Brain microvascular endothelial cell (primary cell): ENCODE results near the gene NPY4R2.
"Not testable (repeated sequence)": the region's sequence is repeated elsewhere in the genome, so short reads cannot be mapped to it uniquely, and the experiment has no call there.

Experiments
- DNase-seq: peaks from one replicate; pipeline ENCODE4 v3.0.0-alpha.2; 2020
- H3K27ac ChIP-seq: fragments of 250-450 bp; sonication (Bioruptor Pico); 2 replicates; pipeline ENCODE4 v1.5.1; 2020; ENCODE audit warnings: mild to moderate bottlenecking, moderate library complexity
- H3K27me3 ChIP-seq: fragments of 250-450 bp; sonication (Bioruptor Pico); replicated peaks from 2 replicates; pipeline ENCODE4 v1.5.1; 2020; ENCODE audit warnings: mild to moderate bottlenecking
- H3K36me3 ChIP-seq: fragments of 250-450 bp; sonication (Bioruptor Pico); replicated peaks from 2 replicates; pipeline ENCODE4 v1.5.1; 2020; ENCODE audit warnings: mild to moderate bottlenecking
- H3K4me3 ChIP-seq: 2 replicates; pipeline ENCODE4 v1.5.1; 2011; ENCODE audit warnings: low read depth, mild to moderate bottlenecking, control low read depth, low read length, moderate library complexity
- in situ Hi-C: cut with HindIII; loops from 2 replicates; pipeline ENCODE4 v1.10.0; 2017; ENCODE audit warnings: low sequenced_read_pairs, low pct_ligation_motif_present
- TF ChIP-seq, protein P1 (sequence below): IDR thresholded peaks from 2 replicates; pipeline ENCODE4 v1.5.1; 2011; ENCODE audit warnings: low read depth, mild to moderate bottlenecking, moderate library complexity, low read length, control low read depth, inconsistent platforms; ENCODE audit errors: missing control alignments

NPY4R2 gene

DNA sequence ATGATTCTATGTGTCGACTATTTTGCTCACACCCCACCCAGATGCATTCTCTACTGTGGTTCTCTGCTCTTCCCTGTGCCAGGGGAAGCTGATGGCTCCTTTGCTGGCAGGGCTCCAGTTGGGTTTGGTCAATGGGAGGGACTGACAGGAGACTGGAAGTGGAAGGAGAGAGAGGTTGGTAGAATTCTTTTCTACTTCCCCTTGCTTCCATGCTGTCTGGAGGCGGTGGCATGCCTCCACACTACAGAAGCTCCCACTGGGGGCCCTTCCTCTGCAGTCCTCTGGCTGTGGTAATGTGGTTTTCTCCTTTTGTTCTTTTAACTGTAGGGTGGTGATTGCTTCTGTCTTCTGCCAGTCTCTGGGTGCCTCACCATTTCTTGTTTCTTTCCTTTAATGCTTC is 4.4 kb upstream of the NPY4R2 start:
- H3K27me3 ChIP-seq, H3K4me3 ChIP-seq, H3K27ac ChIP-seq, H3K36me3 ChIP-seq, DNase-seq, in situ Hi-C loops: not testable (repeated sequence)

DNA sequence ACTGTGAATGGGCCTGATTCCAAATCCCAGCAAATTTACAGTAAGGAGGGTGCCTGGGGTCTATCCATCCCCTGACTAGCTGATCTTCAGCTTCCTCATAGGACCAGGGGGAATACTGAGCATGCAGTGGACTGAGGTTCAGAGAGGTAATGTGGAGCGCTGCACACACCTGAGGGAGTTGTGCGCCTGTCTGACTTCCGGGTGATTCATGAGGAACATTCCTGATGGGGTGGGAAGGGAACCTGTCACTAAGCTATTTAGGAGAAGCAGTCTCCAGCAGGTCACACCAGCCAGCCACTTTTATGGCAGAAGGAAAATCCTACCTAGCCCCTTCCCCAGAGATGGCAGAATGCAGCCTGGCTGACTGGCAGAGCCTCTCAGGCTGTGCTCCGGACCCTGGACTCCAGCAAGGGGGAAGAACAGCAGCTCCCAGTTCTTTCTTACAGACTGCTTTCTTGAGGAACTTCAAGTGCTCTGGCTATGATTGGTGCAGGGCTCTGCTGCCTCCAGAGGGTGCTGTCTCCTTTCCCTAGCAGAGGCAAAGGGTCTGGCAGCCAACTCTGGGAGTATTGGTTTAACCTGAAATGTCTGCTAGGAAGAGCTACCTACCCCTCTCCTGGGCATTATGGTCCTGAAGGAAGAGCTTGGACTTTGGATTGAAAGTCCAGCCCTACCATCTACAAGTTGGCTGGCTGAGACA is 2.5 kb upstream of the NPY4R2 start:
- TF ChIP-seq, protein P1, sequence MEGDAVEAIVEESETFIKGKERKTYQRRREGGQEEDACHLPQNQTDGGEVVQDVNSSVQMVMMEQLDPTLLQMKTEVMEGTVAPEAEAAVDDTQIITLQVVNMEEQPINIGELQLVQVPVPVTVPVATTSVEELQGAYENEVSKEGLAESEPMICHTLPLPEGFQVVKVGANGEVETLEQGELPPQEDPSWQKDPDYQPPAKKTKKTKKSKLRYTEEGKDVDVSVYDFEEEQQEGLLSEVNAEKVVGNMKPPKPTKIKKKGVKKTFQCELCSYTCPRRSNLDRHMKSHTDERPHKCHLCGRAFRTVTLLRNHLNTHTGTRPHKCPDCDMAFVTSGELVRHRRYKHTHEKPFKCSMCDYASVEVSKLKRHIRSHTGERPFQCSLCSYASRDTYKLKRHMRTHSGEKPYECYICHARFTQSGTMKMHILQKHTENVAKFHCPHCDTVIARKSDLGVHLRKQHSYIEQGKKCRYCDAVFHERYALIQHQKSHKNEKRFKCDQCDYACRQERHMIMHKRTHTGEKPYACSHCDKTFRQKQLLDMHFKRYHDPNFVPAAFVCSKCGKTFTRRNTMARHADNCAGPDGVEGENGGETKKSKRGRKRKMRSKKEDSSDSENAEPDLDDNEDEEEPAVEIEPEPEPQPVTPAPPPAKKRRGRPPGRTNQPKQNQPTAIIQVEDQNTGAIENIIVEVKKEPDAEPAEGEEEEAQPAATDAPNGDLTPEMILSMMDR: peak; percentile 17
- H3K27me3 ChIP-seq, H3K4me3 ChIP-seq, H3K36me3 ChIP-seq, in situ Hi-C loops, H3K27ac ChIP-seq: not testable (repeated sequence)
- DNase-seq: peak; percentile 20

DNA sequence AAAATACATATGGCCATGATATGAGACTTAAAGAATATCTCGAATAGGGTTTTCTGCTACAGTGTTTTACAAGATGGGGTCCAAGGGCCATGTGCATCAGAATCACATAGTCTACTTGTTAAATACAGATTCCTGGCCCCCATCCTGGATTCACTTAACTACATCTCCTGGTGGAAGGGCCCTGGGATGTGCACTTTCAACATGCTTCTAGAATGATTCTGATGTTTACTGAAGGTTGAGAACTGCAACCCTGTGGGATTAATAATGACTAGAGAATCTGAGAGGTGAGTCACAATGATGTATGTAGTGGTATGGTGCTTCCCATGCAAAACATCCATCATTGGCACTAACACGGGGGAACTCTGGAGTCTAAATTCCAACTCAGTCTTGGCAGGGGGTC is 2.1 kb downstream of the NPY4R2 start:
- H3K27ac ChIP-seq, H3K27me3 ChIP-seq, in situ Hi-C loops, H3K4me3 ChIP-seq, H3K36me3 ChIP-seq: not testable (repeated sequence)
- DNase-seq: peak; percentile 92

DNA sequence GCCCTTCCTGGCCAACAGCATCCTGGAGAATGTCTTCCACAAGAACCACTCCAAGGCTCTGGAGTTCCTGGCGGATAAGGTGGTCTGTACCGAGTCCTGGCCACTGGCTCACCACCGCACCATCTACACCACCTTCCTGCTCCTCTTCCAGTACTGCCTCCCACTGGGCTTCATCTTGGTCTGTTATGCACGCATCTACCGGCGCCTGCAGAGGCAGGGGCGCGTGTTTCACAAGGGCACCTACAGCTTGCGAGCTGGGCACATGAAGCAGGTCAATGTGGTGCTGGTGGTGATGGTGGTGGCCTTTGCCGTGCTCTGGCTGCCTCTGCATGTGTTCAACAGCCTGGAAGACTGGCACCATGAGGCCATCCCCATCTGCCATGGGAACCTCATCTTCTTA is 4.0 kb downstream of the NPY4R2 start:
- in situ Hi-C loops: not testable (repeated sequence)

DNA sequence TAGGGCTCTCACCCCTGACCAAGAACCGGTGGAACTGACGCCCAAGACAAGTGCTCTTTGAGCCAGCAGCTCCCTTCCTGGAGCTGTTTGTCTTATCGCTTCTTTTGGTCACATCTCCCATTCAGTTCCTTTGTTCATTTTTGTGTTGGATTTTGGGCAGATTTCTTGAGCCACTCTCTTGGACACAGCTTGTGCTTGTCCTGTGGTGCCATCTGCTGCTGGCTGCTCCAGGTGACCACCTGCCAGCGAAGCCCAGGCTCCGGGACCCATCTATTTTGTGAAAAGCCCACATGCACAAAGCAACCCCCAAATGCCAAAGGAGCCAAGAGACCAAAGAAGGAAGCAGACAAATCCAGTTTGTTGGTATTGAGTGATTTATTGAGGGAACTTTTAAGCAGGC is 6.2 kb downstream of the NPY4R2 start:
- H3K27me3 ChIP-seq, H3K4me3 ChIP-seq, H3K36me3 ChIP-seq, H3K27ac ChIP-seq, DNase-seq, in situ Hi-C loops: not testable (repeated sequence)

More for the DNA sequence above, 4.0 kb downstream of the NPY4R2 start:
- H3K27ac ChIP-seq, H3K27me3 ChIP-seq, DNase-seq, H3K4me3 ChIP-seq, H3K36me3 ChIP-seq: not testable (repeated sequence)

DNA sequence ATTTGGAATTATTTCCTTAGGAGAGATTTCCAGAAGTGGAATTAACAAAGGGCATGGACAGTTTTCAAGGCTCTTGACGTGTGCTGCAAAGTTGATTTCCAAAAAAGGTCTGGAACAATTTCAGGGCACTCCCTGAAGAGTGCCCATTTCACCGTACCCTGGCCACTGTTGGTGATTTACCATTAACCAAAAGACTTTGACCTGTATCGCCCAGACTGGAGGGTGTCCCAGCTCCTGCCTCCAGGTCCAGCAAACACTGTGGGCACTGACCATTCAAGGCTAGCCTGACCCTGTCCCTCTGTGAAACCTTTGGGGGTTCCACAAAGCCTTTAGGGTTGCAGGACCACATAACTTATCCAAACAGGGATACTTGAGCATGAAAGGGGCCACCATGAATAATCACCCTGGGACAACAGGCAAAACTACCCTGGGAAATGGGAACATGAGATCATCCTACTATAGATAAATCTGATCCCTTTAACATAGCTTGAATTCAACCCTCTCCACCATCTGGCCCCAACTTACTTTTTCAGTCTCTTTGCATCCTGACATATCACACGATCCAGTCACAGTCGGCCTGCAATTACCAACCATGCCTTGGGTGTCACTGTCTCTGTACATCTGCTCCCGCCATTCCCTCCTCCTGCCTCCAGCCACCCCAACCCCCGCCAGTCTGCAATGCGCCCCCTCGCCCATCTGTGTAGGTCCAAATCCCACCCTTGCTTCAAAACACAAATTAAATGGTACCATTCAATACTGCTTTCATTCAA is 8.9 kb downstream of the NPY4R2 start:
- H3K4me3 ChIP-seq, H3K36me3 ChIP-seq, H3K27me3 ChIP-seq, H3K27ac ChIP-seq, DNase-seq, in situ Hi-C loops: not testable (repeated sequence)

DNA sequence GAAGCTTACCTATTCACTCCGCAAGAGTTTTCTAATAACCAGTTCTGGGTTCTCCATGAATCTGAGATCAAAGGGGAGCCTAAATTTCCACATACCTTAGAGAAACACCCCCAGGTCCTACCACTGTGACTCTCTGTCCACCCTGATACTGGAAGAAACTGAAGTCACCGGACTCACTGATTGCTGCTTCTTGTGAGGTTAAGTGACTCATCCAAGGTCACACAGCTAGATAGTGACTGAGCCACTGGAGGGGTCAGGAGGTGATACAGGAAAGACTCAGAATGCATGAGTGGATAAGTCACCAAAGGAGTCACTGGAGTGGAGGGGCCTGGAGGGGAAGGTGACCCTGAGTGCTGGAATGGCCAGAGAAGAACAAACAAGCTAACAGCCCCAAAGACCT is 9.8 kb downstream of the NPY4R2 start:
- H3K36me3 ChIP-seq, H3K4me3 ChIP-seq, DNase-seq, in situ Hi-C loops, H3K27ac ChIP-seq, H3K27me3 ChIP-seq: not testable (repeated sequence)

DNA sequence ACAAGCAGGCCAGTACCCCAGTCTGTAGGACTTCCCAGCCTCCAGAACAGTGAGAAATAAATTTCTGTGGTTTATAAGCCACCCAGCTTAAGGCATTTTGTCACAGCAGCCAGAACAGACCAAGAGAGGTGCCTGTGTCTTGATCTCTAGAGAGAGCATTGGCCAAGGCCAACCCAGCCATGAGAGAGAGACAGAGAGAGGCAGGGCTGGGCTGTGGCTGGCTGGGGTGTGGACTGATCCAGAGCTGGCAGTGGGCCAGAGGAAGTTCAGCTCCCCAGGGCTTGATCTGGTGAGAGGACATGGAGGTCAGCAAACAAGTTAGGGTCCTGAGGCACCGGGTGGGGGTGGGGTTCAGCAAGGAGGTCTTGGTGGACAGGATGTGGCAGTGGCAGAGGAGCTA is 14.4 kb downstream of the NPY4R2 start:
- in situ Hi-C loops, H3K27me3 ChIP-seq, DNase-seq, H3K27ac ChIP-seq, H3K36me3 ChIP-seq, H3K4me3 ChIP-seq: not testable (repeated sequence)

DNA sequence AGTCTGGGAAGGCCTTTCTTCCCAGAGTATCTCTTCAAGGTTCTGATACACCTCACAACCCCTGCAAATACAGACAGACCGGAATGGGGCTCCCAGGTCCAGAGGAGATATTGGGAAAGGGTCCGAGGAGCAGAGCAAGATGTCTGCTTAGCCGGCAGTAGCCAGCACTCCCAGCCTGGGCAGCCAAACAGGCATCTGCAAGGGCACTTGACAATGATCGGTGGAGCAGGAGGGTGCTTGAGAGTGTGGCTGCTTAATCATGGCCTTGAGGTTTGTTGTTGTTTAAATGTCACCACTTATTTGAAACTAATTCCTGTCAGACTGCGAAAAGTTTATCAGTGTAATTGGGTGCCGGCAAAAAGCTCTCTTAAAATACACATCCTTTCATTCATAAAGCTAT is 15.0 kb downstream of the NPY4R2 start:
- H3K36me3 ChIP-seq, H3K27ac ChIP-seq, H3K27me3 ChIP-seq, H3K4me3 ChIP-seq, in situ Hi-C loops, DNase-seq: not testable (repeated sequence)

DNA sequence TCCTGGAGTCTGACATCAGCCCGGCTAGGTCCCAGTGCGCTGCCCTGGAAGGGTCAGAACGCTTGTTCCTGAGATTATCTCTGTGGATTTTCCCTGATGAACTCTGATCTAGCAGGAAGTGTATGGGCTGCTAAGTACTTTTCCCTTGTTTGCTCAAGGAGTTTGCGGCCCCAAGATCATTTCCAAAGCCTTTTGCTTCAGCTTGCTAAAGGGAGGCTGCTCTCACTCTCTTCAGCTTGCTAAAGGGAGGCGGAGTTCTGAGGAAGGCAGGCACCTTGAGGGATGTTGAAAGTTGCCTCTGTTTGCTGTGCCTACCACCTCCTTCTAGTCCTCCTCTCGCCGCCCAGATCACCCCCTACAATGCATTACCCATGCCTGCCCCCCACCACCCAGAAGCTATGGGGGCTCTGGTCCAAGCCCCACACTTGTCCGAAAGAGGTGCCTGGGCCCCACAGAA is 18.3 kb downstream of the NPY4R2 start:
- H3K36me3 ChIP-seq, H3K27ac ChIP-seq, H3K27me3 ChIP-seq, in situ Hi-C loops, DNase-seq, H3K4me3 ChIP-seq: not testable (repeated sequence)

DNA sequence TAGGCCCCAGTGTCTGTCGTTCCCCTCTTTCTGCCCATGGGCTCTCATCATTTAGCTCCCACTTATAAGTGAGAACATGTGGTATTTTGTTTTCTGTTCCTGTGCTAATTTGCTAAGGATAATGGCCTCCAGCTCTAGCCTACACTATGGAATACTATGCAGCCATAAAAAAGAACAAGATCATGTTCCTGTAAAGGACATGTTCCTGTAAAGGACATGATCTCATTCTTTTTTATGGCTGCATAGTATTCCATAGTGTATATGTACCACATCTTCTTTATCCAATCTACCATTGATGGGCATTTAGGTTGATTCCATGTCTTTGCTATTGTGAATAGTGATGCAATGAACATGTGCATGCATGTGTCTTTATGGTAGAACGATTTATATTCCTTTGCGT is 19.2 kb downstream of the NPY4R2 start:
- H3K27me3 ChIP-seq, H3K27ac ChIP-seq, H3K4me3 ChIP-seq, in situ Hi-C loops, DNase-seq, H3K36me3 ChIP-seq: not testable (repeated sequence)

DNA sequence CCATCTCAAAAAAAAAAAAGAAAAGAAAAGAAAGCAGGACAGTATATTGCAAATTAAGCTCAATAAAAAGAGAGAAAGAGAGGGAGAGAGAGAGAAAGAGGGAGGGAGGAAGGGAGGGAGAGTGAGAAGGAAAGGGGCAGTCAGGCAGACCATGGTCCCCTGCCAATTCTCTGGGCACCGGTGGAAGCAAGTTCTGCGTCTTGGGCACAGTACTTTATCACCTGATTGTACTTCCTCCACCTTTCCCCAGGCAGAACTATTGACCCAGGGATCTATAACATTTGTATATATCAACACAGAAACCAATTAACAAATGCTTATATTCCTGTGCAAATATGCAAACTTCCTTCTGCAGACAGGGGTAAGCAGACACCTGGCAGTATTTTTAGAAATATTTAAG is 22.4 kb downstream of the NPY4R2 start:
- H3K27ac ChIP-seq, H3K4me3 ChIP-seq, H3K36me3 ChIP-seq, H3K27me3 ChIP-seq, DNase-seq, in situ Hi-C loops: not testable (repeated sequence)

DNA sequence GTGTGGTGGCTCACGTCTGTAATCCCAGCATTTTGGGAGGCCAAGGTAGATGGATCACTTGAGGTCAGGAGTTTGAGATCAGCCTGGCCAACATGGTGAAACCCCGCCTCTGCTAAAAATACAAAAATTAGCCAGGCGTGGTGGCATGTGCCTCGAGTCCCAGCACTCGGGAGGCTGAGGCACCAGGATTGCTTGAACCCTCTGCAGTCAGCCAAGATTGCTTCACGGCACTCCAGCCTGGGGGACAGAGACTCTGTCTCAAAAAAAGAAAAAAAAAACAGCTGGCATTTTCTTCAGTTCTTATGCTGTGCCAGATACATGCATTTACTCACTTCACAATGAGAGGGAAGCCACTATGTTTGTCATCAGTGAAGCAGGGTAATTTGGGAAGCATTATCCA is 22.9 kb downstream of the NPY4R2 start:
- H3K4me3 ChIP-seq, DNase-seq, in situ Hi-C loops, H3K27ac ChIP-seq, H3K36me3 ChIP-seq, H3K27me3 ChIP-seq: not testable (repeated sequence)
